Fibroblast of skin of back (primary cell): Measurements from ENCODE around the gene TGFA.

Source experiments
- DNase-seq: peaks from one replicate; pipeline ENCODE4 v3.0.0-alpha.2; 2013

The TGFA gene

DNA sequence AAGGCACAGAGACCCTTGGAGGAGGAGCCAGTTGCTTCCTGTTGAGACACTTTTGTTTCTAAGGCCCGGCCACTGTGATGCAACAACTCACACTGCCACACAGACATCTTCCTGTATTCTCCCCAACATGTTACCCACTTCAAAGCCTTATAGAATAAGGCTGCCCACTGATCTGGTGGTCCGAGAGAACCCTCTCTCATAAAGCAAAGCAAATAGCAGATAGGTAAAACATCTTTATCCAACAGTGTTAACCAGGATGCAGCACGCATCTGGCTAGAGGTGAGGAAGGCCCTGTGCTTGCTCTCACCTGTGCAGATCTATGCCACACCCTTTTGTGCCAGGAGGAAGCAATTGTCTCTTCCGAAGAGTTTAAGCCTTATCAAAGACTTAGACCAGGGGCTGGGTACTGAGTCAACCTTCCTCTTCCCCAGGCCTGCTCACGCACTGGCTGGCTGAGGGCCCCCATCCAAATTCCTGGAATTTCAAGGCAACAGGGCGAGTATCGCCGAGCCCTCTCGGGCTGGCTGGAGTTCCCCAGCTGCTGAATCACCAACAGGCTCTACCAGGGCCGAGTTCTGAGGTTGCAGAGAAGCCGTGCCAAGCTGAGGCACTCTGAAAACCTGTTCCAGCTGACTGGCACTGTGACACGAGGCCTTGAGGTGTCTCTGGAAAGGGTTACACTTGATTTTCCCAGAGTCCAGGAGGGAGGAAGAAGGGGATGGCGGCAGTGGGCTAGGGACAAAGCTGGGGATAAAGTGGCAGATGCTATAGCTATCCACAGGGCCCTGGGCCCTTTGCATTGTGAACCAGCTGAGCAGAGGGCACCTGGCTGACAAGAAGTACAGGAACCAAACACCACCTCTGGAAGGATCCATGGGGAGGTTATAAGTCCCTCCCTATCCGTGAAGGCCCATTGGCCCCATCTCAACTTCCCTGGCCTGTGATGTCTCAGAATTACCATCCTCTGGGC, 29.3 kb downstream of the TGFA start:
- peak; percentile 76 for DNase-seq

DNA sequence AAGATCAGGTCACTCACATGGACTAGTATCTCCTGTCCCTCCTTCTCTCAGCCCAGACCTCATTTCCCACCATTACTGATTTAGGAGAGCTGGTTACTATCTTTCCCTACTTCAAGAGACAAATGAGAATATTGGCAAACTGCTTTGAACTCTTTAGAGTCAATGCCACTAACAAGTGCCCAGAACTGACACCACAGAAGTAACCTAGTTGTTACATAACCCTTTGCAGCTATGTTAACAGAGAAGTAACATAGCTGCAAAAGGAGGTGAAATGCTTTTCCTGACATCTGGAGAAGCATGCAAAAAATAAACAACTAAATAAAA, 30.0 kb downstream of the TGFA start:
- no peak for DNase-seq

DNA sequence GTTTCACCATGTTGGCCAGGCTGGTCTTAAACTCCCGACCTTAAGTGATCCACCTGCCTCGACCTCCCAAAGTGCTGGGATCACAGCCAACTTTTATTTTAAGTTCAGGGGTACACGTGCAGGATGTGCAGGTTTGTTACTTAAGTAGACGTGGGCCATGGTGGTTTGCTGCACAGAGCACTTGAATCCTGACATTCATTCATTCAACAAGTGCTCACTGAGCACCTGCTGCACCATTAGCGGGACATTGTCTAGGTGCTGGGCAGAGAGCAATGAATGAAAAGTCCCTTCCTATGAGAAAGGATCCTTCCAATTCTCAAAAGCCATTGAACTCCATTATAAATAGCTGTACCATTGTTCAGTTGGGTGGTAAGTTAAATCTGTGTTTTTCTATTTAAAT, 31.0 kb downstream of the TGFA start:
- no peak for DNase-seq

DNA sequence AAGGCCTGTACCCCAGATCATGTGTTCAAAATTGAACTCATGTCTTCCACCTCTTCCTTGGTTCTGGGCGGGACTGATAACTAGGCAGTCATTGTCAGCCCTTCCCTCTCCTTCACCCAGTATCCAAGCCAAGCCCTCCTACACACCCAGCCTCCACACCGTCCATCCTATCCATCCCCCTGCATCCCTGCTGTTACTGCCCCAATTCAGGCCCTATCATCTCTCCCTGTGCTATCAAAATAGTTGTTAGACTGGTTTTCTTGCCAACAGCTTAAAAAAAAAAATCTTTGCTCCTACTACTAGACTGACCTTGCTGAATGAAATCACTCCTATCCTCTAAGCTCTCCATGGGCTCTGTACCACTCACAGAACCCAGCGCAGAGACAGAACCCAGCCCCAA, 32.8 kb downstream of the TGFA start:
- no peak for DNase-seq

DNA sequence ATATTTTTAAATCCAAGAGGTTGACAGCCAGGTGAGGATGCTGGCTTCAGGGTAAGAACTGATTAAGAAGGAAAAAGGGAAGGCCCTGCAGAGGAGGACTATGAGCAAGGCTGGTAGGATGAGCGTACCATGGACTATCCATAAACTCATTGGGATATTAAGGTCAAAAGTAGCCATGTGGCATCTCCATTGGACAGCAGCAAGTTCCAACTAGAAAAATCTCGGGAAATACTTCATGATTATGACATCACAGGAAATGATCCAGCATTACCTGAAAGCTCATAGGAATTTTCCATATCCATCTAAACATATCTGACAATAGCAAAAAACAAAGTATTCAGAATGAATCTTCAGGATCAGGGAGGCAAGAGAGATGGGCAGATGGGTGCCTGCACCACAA, 34.2 kb downstream of the TGFA start:
- DNase-seq: no peak

DNA sequence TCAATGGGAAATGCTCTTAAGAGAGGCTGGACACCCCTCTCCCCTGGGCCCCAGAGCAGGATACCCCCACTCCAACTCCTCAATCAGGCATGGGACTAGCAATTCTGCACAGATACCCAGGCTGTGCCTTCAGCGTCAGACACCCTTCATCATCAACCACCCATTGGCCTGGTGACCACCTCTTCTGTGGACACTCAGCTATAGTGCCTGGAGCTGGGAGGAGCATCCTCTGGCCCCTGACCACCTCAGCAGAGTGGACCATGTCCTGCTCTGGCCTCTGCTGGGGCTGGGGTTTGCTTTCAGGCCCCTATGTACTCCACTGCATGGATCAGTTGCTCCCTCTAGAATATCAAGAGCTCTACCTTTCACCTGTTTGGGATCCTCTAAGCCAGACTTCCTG, 35.1 kb downstream of the TGFA start:
- DNase-seq: no peak

DNA sequence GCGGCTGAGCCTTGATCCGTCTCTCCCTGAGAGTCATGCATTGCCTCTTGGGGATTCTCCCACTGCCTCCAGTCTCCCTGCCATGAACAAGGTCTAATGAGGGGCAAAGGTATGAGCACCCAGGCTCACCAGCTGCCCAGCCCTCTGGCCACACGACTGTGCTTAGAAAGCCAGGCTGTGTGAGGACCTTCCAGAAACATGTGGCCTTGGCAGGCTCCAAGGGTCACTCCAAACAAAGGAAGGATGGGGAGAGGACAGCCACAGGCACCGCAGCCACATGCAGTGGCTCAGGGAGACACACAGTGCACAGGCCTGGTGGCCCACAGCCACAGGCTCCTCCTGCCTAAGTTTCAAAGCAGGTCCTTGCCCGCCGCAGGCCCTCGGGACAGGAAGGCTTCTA, 35.8 kb downstream of the TGFA start:
- no peak for DNase-seq

DNA sequence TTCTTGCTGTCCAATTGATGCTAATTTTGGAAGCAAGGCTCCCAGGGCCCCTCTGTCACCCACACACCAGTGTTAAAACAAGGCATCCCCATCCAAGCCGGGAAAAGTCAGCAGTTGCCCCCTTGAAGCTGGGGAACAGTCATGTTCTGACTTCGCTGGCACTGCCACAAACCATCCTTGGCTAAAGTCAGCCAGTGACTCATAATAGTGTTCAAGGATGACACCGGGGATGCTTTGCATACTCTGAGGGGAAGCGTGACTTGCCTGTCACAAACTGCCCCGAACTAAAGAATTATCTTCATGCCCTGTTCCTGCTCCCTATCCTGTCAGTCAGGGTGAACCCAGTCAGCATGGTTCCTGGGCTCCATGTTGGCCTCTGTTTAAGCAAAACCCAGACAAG, 37.0 kb downstream of the TGFA start:
- DNase-seq: peak; percentile 48

DNA sequence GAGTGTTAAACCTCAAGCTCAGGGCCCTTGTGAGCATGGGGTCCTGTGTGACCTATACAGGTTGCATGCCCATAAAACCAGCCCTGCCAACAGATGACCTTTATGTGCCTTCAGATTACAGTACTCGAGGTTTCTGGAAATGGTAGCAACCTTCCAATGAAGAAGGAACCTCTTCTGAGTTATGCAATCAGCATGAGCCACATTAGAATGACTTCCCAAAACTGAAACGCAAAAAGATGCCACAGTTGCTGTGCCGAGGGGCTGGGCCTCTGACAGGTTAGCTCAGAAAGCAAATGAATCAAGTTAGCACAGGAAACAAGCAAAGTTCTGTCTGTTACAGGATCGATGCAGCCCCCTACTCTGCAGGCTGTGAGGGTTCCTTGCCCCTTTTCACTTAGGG, 37.7 kb downstream of the TGFA start:
- DNase-seq: no peak

DNA sequence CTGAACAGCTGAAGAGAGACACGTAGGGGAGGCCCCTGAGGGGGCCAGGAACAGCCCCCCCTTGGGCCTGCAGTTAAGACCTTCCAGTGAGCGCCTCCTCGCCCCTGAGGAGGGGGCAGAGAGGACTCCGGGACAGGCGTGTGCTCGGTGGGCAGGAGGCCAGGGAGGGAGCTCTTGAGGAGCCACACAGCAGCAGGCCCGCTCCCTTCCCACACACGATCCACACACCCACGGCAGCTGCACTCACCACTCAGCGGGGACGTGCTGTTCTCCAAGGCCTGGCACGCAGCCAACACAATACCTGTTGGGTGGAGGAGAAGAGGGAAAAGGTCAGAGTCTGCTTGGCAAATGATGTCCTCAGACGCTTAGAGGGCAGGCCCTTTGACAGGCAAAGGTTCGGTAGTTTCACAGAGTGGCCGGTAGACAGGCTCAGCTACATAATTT, 39.0 kb downstream of the TGFA start:
- DNase-seq: no peak

DNA sequence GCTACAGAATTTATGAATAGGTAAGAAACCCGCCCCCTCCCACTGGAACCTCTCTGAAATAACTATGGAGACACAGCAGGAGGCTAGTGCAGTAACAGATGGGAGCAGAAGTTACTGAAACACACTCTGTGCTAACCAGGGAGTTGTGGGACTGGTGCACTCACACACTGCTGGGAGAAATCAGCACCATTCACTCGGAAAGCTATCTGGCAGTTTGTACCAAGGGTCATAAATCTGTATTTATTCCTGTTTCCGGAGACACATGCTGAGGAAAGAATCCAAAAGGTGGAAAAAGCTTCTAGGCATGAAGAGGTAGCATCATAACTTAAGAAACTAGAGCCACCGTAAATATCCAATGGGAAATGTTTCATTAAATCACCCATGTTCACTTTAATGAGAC, 39.9 kb downstream of the TGFA start:
- DNase-seq: no peak

DNA sequence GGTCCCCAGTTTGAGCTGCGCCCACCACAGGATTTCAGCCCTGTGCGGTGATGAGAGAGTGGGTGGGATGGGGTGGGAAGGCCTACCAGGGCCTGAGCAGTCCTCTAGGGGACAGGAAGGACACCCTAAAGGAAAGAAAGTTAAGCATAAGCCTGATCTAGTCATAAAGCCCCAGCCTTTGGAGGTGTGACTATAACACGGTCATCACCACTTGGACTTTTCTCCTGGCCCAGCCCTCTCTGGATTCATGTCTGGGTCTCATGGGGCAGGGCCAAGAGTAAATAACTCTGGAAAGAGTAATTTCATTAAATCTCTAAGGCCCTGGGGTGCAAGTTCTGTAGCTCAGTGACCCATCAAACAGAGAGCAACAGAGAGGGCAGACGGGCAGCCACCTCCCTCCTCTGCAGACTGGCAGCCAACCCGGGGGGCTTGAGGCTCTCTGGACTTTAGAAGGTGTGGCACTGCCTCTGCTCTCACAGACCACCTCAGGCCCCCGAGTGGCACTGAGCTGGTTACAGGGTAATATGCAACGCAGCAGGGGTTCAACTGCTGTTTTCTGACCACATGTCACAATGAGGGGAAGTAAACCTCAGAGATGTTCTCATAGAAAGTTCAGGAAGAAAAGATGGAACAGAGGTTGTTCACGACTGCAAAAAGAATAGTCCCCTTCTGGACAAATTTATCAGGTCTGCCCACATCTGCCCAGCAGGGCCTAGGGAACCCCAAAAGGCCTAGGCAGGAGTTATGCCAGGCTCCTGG, 41.5 kb downstream of the TGFA start:
- DNase-seq: no peak

DNA sequence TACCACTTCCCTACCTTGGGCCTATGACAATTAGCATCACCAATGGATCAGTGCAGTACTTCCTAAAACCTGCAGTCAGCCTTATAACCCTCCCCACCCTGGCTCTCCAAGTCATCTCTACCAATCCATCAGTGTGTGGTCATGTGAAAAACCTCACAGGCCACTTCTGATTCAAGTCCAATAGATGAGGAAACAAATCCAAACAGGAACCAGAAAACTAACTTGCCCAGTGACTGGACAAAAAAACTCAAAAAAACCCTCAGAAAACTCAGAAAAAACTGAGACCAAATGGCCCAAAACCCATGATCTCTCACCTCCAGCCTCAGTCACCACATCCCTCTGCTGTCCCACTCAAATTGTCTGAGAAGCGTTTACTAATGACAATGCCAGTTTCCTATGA, 43.3 kb downstream of the TGFA start:
- no peak for DNase-seq

DNA sequence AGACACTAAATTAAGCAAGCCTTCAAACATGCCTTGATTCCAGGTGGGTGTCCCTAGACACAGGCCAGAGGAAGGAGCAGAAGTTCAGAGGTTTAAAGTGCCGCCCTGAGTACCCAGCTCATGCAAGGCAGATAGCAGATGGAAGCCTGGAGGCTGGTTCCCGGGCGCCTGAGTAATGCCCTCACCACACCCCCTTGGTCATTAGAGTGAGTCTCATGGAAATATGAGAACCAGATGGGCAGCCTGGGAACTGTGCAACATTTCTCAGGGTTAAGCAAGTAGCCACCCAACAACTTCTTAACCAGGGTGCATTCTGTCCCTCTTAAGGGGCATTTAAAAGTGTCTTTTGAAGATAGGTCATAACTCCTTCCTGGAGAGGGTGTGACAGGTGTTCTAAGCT, 44.1 kb downstream of the TGFA start:
- no peak for DNase-seq

DNA sequence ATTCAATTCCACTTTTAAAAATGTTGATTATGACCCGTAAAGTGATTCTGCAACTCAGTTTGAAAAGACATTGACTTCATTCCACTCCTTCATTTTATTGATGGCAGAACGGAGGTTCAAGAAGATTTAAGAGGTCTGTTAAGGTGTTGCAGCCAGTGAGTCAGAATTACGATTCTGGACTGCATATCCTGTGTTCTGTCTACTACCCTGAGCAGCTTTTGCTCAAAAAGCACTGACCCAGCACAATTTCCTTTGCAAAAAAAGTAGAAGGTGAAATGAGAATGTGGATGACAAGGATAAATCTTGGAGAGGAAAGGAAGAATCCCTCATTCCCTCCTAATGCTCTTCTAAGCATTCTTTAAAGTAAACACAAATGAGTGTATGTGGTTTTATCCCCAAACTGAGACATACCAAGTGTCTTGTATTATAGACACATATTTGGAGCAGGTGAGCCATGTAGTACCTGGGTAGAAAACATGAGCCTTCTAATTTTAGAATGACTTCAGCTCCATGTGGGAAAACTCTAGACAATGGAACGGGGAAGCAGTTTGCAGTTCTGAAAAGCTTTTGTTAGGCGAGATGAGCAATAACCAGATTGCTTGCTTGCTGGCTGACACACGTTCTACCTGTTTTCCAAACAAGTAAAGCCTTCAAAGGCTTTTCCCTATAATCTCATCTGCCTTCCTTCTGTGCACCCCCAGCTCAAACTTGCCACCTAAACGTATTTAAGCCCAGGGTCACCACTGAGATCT, 44.7 kb downstream of the TGFA start:
- no peak for DNase-seq

DNA sequence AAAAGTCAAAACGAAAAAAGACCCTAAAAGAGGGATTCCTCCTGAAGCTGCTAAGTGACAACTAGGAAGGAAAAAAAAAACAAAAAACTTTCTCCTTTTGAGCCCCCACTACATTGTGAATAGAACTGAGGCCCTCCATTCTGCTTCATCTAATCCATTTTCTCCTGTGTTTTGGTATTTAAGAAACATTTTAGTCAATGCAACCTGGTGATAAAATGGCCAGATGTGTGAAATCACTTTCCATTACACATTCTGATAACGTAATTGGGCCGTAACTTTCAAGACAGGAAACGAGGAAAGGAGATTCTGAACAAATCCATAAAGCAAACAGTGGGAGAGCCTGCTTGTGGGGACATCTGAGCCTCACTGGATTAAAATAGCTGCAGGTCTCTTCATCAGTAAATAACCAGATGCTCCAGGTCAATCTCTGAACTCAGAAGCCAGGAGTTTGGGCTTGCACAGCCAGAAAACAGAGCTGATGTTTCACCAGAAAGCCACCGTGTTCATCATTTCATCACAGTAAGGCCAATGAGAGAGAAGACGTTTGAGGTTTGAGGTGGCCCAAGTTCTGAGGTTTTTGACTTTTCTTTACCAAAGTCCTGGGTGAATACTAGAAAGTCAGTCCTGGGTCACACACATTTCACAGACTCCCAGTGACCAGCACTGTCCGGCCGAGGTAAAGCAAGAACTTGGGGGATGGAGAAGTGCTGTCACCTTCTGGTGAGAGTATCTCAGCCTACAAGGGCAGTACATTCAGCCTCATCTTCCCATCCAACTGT, 47.8 kb downstream of the TGFA start:
- no peak for DNase-seq

DNA sequence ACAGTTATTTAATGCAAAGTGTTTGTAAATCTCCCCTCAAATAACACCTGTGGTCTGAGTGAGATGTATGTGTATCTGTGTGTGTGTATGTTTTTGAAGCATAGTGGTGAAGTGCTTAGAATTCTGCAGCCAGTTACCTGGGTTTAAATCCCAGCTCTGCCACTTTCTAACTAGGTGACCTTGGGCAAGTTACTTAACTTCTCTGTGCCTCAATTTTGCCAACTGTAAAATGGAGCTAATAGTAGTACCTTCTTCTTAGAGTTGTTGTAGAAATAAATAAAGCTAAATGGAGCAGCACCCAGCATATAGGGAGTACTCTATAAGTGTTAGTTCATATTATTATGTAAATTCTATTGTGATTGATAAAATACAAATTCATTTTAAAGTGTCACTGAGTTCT, 48.9 kb downstream of the TGFA start:
- no peak for DNase-seq

DNA sequence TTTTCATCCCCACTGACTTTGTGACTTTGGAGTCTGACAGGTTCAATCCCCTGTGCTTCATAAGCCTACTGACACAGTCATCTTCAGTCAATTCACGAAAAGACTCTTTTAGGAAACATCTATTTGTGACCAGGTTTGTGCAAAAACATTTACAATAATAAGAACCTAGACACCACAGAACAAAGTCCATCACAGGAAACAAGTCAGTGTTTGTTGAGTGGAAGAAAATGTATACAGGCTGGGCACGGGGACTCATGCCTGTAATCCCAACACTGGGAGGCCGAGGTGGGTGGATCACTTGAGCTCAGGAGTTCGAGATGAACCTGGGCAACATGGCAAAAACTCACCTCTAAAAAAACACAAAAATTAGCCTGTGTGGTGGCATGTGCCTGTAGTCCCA, 49.7 kb downstream of the TGFA start:
- no peak for DNase-seq

DNA sequence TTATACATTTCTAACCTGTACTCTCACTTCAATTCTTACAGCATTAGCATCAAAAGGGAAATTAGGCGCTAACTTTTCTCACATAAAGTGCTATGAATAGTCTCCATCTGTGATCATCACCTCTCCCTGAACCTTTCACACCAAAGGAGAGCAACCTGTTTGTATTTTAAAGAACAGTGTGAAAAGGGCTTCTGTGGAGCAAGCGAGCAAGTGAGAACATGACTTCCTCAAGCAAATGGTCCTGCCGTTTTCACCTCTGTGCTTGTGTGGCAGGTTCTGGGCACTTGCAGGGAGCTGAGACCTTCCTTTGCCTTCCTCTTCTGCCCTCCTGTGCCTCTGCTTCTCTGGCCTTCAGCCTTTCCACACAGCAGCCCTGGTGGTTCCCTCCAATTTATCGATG, 51.9 kb downstream of the TGFA start:
- no peak for DNase-seq

DNA sequence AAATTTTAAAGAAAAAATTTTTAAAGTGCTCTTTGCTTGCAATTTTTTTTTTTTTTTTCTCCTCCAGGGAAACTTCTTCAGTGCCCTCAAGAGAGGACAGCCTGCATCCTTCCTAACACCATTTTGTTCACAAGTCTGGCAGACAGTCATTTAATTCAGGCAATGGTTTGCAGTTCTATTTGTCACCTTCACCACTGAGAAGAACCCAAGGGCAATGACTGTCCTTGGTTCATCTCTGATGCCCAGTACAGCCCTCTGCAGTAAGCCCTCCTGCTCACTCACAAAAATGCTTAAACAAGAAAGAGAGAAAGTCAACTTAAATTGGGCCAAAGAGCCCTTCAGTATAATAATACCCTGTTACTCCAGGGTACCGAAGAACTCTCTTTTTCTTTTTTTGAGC, 52.4 kb downstream of the TGFA start:
- no peak for DNase-seq

DNA sequence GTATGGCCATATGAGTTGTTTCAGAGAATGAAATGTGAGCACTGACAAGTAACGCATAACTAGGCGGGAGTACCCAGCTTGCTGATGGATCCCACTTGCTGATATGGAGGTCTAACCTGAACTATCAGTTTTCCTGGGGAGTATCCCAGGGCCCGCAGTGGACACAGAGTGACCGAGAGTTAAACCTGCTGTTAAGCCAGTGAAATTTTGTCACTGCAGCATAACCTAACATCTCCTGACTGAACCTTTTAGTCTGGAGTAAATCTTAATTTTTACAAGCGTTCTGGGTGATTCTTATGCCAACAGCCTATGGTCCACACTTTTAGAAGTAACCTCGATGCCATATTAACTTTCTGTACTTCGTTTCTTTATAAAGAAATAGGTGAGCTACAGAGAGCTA, 54.4 kb downstream of the TGFA start:
- no peak for DNase-seq

DNA sequence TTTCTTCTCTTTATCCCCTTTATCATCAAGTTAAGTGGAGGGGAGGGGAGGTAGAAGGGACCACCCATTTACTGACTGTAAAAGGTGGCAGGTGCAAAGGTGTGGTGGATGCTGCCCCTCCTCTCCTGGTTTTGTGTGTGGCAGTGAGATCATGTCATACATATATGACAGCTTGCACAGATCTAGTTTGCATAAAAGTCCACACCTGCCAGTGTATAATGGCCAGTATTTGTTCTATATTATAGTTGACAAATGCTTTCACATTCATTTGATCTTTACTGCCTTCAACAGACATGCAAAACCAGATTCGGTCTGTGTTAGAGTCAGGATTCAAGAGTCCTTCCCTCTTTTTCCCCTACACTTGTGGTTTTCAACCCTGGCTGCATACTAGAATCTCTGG, 55.1 kb downstream of the TGFA start:
- DNase-seq: no peak

DNA sequence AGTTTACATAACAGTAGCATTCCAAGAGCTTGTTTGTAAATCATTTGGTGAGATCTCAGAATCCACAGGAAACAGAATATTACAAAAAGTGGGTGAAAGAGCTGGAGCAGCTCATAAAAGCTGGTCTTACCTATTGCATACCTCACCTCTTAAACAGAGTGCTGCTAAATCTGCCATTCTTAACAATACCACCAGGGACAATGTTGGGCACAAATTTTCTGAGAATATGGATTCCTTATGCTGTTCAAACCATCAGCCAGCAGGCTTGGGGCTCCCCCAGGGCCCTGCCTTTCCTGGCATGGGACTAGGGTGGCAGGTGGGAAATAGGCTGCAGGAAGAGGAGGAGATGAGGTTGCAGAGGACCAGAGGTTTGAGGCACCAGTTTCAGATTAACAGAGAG, 55.6 kb downstream of the TGFA start:
- DNase-seq: no peak
